Muscle layer of duodenum (tissue), 2 donors: ENCODE measurements around the gene ATP10A.
"Not testable (repeated sequence)": the region's sequence is repeated elsewhere in the genome, so short reads cannot be mapped to it uniquely, and the experiment has no call there.

Experiments used
- H3K27ac ChIP-seq: one replicate; pipeline ENCODE4 v1.7.0; 2013; ENCODE audit warnings: mild to moderate bottlenecking, low read length
- H3K27me3 ChIP-seq: one replicate; pipeline ENCODE4 v1.7.0; 2013; ENCODE audit warnings: low read depth, mild to moderate bottlenecking, control low read depth, low read length
- H3K36me3 ChIP-seq, 2 donors: one replicate each; pipeline ENCODE4 v1.7.0; 2013; ENCODE audit warnings: low read length in 2 of 2, control low read depth in 1 of 2, mild to moderate bottlenecking in 1 of 2; ENCODE audit not compliant: insufficient read depth in 2 of 2, control insufficient read depth in 1 of 2
- H3K4me1 ChIP-seq, 2 donors: one replicate each; pipeline ENCODE4 v1.7.0; 2013; ENCODE audit warnings: low read length in 2 of 2, mild to moderate bottlenecking in 2 of 2, control low read depth in 1 of 2, moderate library complexity in 1 of 2; ENCODE audit not compliant: insufficient read depth in 2 of 2, control insufficient read depth in 1 of 2
- H3K4me3 ChIP-seq, 2 donors: one replicate each; pipeline ENCODE4 v1.7.0; 2013; ENCODE audit warnings: low read length in 2 of 2, low read depth in 1 of 2, mild to moderate bottlenecking in 1 of 2
- H3K9me3 ChIP-seq, 2 donors: one replicate each; pipeline ENCODE4 v1.7.0; 2013; ENCODE audit warnings: low read length in 2 of 2, control low read depth in 1 of 2, mild to moderate bottlenecking in 1 of 2; ENCODE audit not compliant: control insufficient read depth in 1 of 2
- donor health status: healthy.

The ATP10A gene

GRCh38 chr15:25866251-25866650 is 3.1 kb upstream of the ATP10A start:
- Histone ChIP-seq H3K9me3 (no peaks in the 10 kb centered on the region), H3K4me3 (no peak overlapping the region), H3K4me1 (peaks cover 0 to 10% of the 10 kb centered on the region in 2 donors), H3K36me3 (no peaks in the 10 kb centered on the region), H3K27me3 (no peaks in the 10 kb centered on the region), H3K27ac (no peak overlapping the region)

GRCh38 chr15:25864966-25865365 is 1.8 kb upstream of the ATP10A start:
- no peaks in the 10 kb centered on the region for H3K27me3 ChIP-seq
- H3K36me3 ChIP-seq, result no peaks in the 10 kb centered on the region
- H3K27ac ChIP-seq, result no peak overlapping the region
- peaks cover 0 to 16% of the 10 kb centered on the region in 2 donors for H3K4me1 ChIP-seq
- no peaks in the 10 kb centered on the region for H3K9me3 ChIP-seq
- no peak overlapping the region for H3K4me3 ChIP-seq

- Histone ChIP-seq H3K27ac (peak overlapping the region; percentile 69), H3K4me3 (peak overlapping the region; percentile 70 to 81), H3K36me3 (no peaks in the 10 kb centered on the region), H3K27me3 (no peaks in the 10 kb centered on the region), H3K4me1 (peaks cover 0 to 25% of the 10 kb centered on the region in 2 donors), H3K9me3 (no peaks in the 10 kb centered on the region)
Measured at GRCh38 chr15:25863968-25864580, 947 bp upstream of the ATP10A start.

GRCh38 chr15:25862472-25863110 is 536 bp downstream of the ATP10A start:
- Histone ChIP-seq H3K4me3 (peak overlapping the region; percentile 61 to 77), H3K4me1 (peaks cover 0 to 27% of the 10 kb centered on the region in 2 donors), H3K27me3 (no peaks in the 10 kb centered on the region), H3K36me3 (no peaks in the 10 kb centered on the region), H3K27ac (no peak overlapping the region), H3K9me3 (no peaks in the 10 kb centered on the region)

GRCh38 chr15:25862071-25862471 is 1.1 kb downstream of the ATP10A start:
- H3K4me1 ChIP-seq, result peaks cover 0 to 27% of the 10 kb centered on the region in 2 donors
- no peaks in the 10 kb centered on the region for H3K9me3 ChIP-seq
- peak overlapping the region; percentile 61 to 77 for H3K4me3 ChIP-seq
- H3K27ac ChIP-seq, result peak overlapping the region; percentile 54
- no peaks in the 10 kb centered on the region for H3K36me3 ChIP-seq
- H3K27me3 ChIP-seq, result no peaks in the 10 kb centered on the region

GRCh38 chr15:25860885-25861866 is 2.0 kb downstream of the ATP10A start:
- Histone ChIP-seq H3K4me3 (peak overlapping the region; percentile 61 to 77), H3K36me3 (no peaks in the 10 kb centered on the region), H3K27ac (peak overlapping the region; percentile 54), H3K4me1 (peaks cover 0 to 27% of the 10 kb centered on the region in 2 donors), H3K9me3 (no peaks in the 10 kb centered on the region), H3K27me3 (no peaks in the 10 kb centered on the region)

- Histone ChIP-seq H3K27ac (peak overlapping the region; percentile 0), H3K27me3 (no peaks in the 10 kb centered on the region), H3K9me3 (no peaks in the 10 kb centered on the region), H3K4me1 (peaks cover 0 to 27% of the 10 kb centered on the region in 2 donors), H3K4me3 (peak overlapping the region; percentile 61 to 77), H3K36me3 (no peaks in the 10 kb centered on the region)
Measured at GRCh38 chr15:25859838-25860645, 3.1 kb downstream of the ATP10A start.

- Histone ChIP-seq H3K9me3 (no peaks in the 10 kb centered on the region), H3K36me3 (no peaks in the 10 kb centered on the region), H3K4me3 (peak overlapping the region; percentile 61 to 77), H3K27ac (no peak overlapping the region), H3K27me3 (no peaks in the 10 kb centered on the region), H3K4me1 (peaks cover 0 to 27% of the 10 kb centered on the region in 2 donors)
Measured at GRCh38 chr15:25858952-25859760, 4.0 kb downstream of the ATP10A start.

- H3K27ac ChIP-seq, result not testable (repeated sequence)
Measured at GRCh38 chr15:25856059-25856458, 7.1 kb downstream of the ATP10A start.

More at GRCh38 chr15:25856059-25856458, 7.1 kb downstream of the ATP10A start:
- H3K9me3 ChIP-seq, H3K4me3 ChIP-seq, H3K36me3 ChIP-seq, H3K27me3 ChIP-seq: not testable (repeated sequence)
- peaks cover under 1 to 26% of the 10 kb centered on the region in 2 donors for H3K4me1 ChIP-seq
